Measurements from ENCODE around the gene MYEOV. TPM values are rescaled to one million over a fixed set of nuclear protein-coding genes. Genes with fewer than 3 reads are reported as not detected.

Gene MYEOV
- total RNA-seq, 1 donor from 2014 or later: 0.35 TPM

DNA sequence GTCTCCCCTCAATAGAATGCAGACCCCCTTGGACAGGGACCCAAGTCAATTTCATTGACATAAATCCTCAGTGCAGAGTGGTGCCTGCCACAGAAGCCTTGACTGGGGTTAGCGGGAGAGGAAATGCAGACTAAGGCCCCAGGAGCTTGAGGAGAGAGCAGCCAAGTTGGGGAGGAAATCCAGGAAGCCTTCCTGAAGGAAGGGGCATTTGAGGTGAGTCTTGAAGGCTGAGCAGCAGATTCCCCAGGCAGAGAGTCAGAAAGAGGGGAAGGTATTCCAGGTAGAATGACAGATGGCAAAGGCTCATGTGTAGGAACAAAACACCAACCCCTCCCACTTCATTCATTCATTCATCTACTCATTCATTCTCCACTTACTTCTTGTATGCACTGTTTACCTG is 10.3 kb downstream of the MYEOV start:
- Mint-ChIP-seq H3K4me1 (peaks cover 4% of the 10 kb centered on the region), H3K27me3 (ENCODE audit: low read depth) (no peaks in the 10 kb centered on the region), H3K9me3 (peaks cover 5% of the 10 kb centered on the region), H3K36me3 (ENCODE audit: low read depth) (no peaks in the 10 kb centered on the region), H3K27ac (ENCODE audit: unreplicated experiment) (no peak overlapping the region), H3K4me3 (no peak overlapping the region)
- TF ChIP-seq, protein P1, sequence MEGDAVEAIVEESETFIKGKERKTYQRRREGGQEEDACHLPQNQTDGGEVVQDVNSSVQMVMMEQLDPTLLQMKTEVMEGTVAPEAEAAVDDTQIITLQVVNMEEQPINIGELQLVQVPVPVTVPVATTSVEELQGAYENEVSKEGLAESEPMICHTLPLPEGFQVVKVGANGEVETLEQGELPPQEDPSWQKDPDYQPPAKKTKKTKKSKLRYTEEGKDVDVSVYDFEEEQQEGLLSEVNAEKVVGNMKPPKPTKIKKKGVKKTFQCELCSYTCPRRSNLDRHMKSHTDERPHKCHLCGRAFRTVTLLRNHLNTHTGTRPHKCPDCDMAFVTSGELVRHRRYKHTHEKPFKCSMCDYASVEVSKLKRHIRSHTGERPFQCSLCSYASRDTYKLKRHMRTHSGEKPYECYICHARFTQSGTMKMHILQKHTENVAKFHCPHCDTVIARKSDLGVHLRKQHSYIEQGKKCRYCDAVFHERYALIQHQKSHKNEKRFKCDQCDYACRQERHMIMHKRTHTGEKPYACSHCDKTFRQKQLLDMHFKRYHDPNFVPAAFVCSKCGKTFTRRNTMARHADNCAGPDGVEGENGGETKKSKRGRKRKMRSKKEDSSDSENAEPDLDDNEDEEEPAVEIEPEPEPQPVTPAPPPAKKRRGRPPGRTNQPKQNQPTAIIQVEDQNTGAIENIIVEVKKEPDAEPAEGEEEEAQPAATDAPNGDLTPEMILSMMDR (conservative IDR thresholded peaks at IDR 0.05): no peak
- DNase-seq (ENCODE audit: low read depth, low spot score): no peak

DNA sequence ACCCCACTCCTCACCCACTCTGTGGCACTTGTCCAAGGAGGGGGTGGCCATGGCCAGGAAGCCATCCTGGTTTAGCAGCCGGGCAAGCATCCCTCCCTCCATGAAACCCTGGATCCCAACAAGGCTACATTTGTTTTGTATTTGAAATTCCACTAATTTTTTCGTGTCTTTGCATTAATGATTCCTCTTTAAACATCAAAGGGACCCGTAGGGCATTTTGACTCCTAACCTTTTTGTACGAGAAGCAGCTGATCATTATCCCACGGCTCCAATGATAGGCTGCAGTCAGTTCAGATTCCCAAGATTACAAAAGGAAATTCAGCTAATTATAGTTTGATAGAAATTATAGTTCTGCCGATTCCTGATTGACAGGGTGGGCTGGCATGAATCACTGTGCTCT is 10.7 kb downstream of the MYEOV start:
- Mint-ChIP-seq H3K9me3 (peaks cover 5% of the 10 kb centered on the region), H3K4me1 (peaks cover 4% of the 10 kb centered on the region), H3K27ac (ENCODE audit: unreplicated experiment) (no peak overlapping the region), H3K27me3 (ENCODE audit: low read depth) (no peaks in the 10 kb centered on the region), H3K36me3 (ENCODE audit: low read depth) (no peaks in the 10 kb centered on the region), H3K4me3 (no peak overlapping the region)
- no peak for DNase-seq (ENCODE audit: low read depth, low spot score)
- TF ChIP-seq, protein P1 (conservative IDR thresholded peaks at IDR 0.05): no peak

DNA sequence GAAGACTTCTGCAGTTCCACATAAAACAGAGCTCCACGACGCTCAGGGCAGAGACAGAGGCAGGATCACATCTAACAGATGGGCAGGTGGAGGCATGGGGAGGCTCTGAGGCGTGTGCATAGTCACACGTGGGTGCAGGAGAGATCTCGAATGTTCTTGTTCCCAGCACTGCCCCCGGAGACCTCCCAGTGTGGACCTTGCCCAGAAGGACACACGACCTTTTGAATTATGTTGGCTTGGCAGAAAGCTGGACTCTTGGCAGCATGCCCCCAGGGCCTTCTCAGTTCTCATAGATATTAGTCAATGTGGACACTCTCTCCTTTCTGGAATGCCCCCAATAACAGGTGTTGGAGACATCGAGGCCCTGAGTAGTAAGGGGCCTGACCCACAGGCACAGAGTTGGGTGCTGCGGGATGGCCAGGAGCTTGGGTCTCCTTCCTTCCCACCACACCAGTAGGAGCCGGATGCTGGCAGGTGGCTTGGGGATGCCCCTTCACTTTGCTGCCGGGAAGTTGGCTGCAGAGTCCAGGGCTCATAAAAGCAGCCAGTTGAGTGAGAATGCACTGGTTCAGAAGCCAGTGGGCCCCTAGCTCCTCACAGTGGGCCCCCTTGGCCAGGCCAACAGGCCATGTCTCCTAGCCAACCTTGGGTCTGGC is 12.1 kb downstream of the MYEOV start:
- Mint-ChIP-seq H3K9me3 (no peaks in the 10 kb centered on the region), H3K36me3 (ENCODE audit: low read depth) (no peaks in the 10 kb centered on the region), H3K27me3 (ENCODE audit: low read depth) (no peaks in the 10 kb centered on the region), H3K27ac (ENCODE audit: unreplicated experiment) (peak overlapping the region; percentile 83), H3K4me1 (peaks cover 4% of the 10 kb centered on the region), H3K4me3 (no peak overlapping the region)
- TF ChIP-seq, protein P1 (conservative IDR thresholded peaks at IDR 0.05): no peak
- no peak for DNase-seq (ENCODE audit: low read depth, low spot score)

DNA sequence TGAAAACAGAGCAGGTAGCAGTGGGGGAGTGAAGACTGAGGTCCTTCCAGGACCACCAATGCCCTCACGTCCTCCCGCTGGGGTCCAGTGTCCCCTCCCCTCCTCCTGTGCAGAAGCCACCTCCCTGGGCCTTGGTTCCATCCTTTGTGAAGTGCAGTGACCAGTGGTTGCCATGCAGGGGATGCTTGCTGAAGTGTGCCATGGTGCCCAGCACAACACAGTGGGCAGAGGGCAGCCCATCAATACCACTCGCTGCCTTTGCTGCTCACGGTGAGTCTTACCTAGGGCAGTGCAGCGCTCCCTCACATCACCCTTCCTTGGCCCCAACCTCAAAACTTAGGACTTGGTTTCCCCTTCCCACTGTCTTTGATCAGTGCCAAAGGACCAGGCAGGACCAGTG is 12.9 kb downstream of the MYEOV start:
- Mint-ChIP-seq H3K4me3 (no peak overlapping the region), H3K27ac (ENCODE audit: unreplicated experiment) (peak overlapping the region; percentile 20), H3K27me3 (ENCODE audit: low read depth) (no peaks in the 10 kb centered on the region), H3K4me1 (peaks cover 4% of the 10 kb centered on the region), H3K9me3 (no peaks in the 10 kb centered on the region), H3K36me3 (ENCODE audit: low read depth) (no peaks in the 10 kb centered on the region)
- DNase-seq (ENCODE audit: low read depth, low spot score): no peak
- TF ChIP-seq, protein P1 (conservative IDR thresholded peaks at IDR 0.05): no peak

DNA sequence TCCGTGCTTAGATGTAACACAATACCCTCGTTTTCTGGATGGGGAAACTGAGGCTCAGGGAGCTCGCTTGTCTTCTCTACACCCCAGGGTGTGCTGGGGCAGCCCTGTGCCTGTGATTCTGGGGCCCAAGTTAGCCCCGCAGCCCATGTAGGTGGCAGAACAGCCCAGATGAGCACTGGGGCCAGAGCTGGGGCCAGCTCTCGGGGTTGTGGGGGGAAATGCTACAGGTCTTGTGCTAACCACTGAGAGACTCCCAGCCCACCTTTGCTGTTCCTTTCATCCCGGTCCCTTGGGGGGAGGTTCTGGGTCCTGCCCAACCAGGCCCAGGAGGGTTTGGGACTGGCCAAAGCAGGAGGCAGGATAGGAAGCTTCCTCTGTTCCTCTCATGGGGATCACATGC is 13.5 kb downstream of the MYEOV start:
- no peaks in the 10 kb centered on the region for H3K9me3 Mint-ChIP-seq
- no peak for DNase-seq (ENCODE audit: low read depth, low spot score)
- H3K27me3 Mint-ChIP-seq (ENCODE audit: low read depth): no peaks in the 10 kb centered on the region
- no peaks in the 10 kb centered on the region for H3K36me3 Mint-ChIP-seq (ENCODE audit: low read depth)
- peaks cover 4% of the 10 kb centered on the region for H3K4me1 Mint-ChIP-seq
- no peak overlapping the region for H3K4me3 Mint-ChIP-seq
- TF ChIP-seq, protein P1 (conservative IDR thresholded peaks at IDR 0.05): no peak
- no peak overlapping the region for H3K27ac Mint-ChIP-seq (ENCODE audit: unreplicated experiment)

Measured in neural crest cell (in vitro differentiated cells).